BLaER1 (cell line): Measurements from ENCODE around the gene PC.
A peak's percentile ranks its signal among the peaks of the same experiment; 100 is the strongest.

ENCODE experiments used
- H3K27ac ChIP-seq: shearing (Covaris generic); formaldehyde crosslinking; 2 replicates; pipeline ENCODE4 v1.8.1; 2022
- H3K27me3 ChIP-seq: shearing (Covaris generic); formaldehyde crosslinking; 2 replicates; pipeline ENCODE4 v1.8.1; 2022
- H3K36me3 ChIP-seq: shearing (Covaris generic); formaldehyde crosslinking; 2 replicates; pipeline ENCODE4 v1.8.1; 2022
- H3K4me1 ChIP-seq: shearing (Covaris generic); formaldehyde crosslinking; 2 replicates; pipeline ENCODE4 v1.8.1; 2022
- H3K4me2 ChIP-seq: shearing (Covaris generic); formaldehyde crosslinking; 2 replicates; pipeline ENCODE4 v1.8.1; 2022
- H3K4me3 ChIP-seq: shearing (Covaris generic); formaldehyde crosslinking; 2 replicates; pipeline ENCODE4 v1.8.1; 2022
- H3K9ac ChIP-seq: shearing (Covaris generic); formaldehyde crosslinking; 2 replicates; pipeline ENCODE4 v1.8.1; 2022
- H3K9me3 ChIP-seq: shearing (Covaris generic); formaldehyde crosslinking; 2 replicates; pipeline ENCODE4 v1.8.1; 2022
- H4K20me1 ChIP-seq: shearing (Covaris generic); formaldehyde crosslinking; 2 replicates; pipeline ENCODE4 v1.8.1; 2022
- Cebpa-rat ChIP-seq: shearing (Covaris generic); IDR thresholded peaks from 2 replicates; pipeline ENCODE4 v1.8.1; 2022

PC gene

DNA sequence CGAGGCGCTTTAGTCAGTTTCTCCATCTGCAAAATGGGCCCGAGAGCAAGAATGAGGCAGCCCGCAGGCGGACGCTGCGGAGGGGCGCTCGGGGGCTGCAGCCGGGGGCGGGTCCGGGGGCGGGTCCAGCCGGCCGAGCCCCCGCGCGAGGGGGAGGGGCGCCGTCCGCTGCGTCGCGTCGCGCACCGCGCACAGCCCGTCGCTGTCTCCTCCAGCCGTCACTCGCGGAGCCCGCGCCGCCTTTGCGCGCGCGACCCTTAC lies 282 bp downstream of the PC start:
- peak overlapping the region; percentile 71 for H3K4me3 ChIP-seq

GRCh38 chr11:66956689-66957290 lies 1.4 kb downstream of the PC start:
- no peak overlapping the region for H3K4me3 ChIP-seq

More for the DNA sequence above, 282 bp downstream of the PC start:
- Histone ChIP-seq H3K4me2 (peak overlapping the region; percentile 82), H3K27ac (no peak overlapping the region), H3K4me1 (peaks cover 22% of the 10 kb centered on the region), H3K9ac (peak overlapping the region; percentile 55; the same call in 1 of the 2 replicates), H3K36me3 (no peaks in the 10 kb centered on the region), H3K9me3 (no peaks in the 10 kb centered on the region), H3K27me3 (no peaks in the 10 kb centered on the region), H4K20me1 (no peaks in the 10 kb centered on the region)
- no peak for TF ChIP-seq Cebpa-rat

GRCh38 chr11:66953081-66953833 lies 4.9 kb downstream of the PC start:
- 0 out of 2 replicates have a peak, but pooled peaks have one; percentile 17 for TF ChIP-seq Cebpa-rat
- Histone ChIP-seq H3K9me3 (no peaks in the 10 kb centered on the region), H4K20me1 (no peaks in the 10 kb centered on the region), H3K4me2 (no peak overlapping the region), H3K9ac (no peak overlapping the region), H3K27me3 (no peaks in the 10 kb centered on the region), H3K27ac (no peak overlapping the region), H3K4me3 (no peak overlapping the region), H3K4me1 (peaks cover 17% of the 10 kb centered on the region), H3K36me3 (peaks cover 8% of the 10 kb centered on the region; the same call in 1 of the 2 replicates)

More at GRCh38 chr11:66956689-66957290, 1.4 kb downstream of the PC start:
- no peaks in the 10 kb centered on the region for H3K36me3 ChIP-seq
- no peak overlapping the region for H3K27ac ChIP-seq
- no peak for TF ChIP-seq Cebpa-rat
- H3K4me2 ChIP-seq, result peak overlapping the region; percentile 82
- peak overlapping the region; percentile 41; the same call in 1 of the 2 replicates for H3K9ac ChIP-seq
- H4K20me1 ChIP-seq, result no peaks in the 10 kb centered on the region
- peaks cover 22% of the 10 kb centered on the region for H3K4me1 ChIP-seq
- H3K27me3 ChIP-seq, result no peaks in the 10 kb centered on the region
- H3K9me3 ChIP-seq, result no peaks in the 10 kb centered on the region

GRCh38 chr11:66951927-66952337 lies 6.3 kb downstream of the PC start:
- H3K9me3 ChIP-seq, result no peaks in the 10 kb centered on the region
- TF ChIP-seq Cebpa-rat, result no peak
- no peak overlapping the region for H3K4me2 ChIP-seq
- peaks cover 8% of the 10 kb centered on the region; the same call in 1 of the 2 replicates for H3K36me3 ChIP-seq
- H4K20me1 ChIP-seq, result no peaks in the 10 kb centered on the region
- peaks cover 8% of the 10 kb centered on the region for H3K4me1 ChIP-seq
- no peaks in the 10 kb centered on the region for H3K27me3 ChIP-seq
- H3K27ac ChIP-seq, result no peak overlapping the region
- H3K4me3 ChIP-seq, result no peak overlapping the region
- no peak overlapping the region for H3K9ac ChIP-seq

DNA sequence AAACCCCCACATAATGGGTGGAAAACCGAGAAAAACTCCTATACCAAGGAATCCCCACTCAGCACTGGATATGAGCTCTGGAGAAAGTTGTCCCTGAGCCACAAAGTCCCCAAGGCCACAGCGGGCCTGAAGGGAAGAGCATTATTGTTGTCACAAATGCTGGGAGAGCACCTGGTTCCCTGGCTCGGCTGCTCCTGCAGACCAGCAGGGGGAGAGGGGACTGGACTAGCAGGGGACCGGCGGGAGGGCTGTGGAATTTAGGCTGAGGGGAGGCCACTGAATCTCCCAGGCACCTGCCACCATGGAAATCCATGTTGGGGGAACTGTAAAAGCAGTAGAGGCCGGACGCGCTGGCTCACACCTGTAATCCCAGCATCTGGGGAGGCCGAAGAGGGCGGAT lies 7.0 kb downstream of the PC start:
- no peak overlapping the region for H3K27ac ChIP-seq
- no peaks in the 10 kb centered on the region for H3K9me3 ChIP-seq
- H3K36me3 ChIP-seq, result peaks cover 8% of the 10 kb centered on the region; the same call in 1 of the 2 replicates
- H3K4me2 ChIP-seq, result no peak overlapping the region
- 0 out of 2 replicates have a peak, but pooled peaks cover under 1% of the 10 kb centered on the region for H3K4me1 ChIP-seq
- no peaks in the 10 kb centered on the region for H4K20me1 ChIP-seq
- no peak for TF ChIP-seq Cebpa-rat
- H3K4me3 ChIP-seq, result no peak overlapping the region
- H3K27me3 ChIP-seq, result no peaks in the 10 kb centered on the region
- H3K9ac ChIP-seq, result no peak overlapping the region

- no peak overlapping the region for H3K9ac ChIP-seq
- no peak overlapping the region for H3K4me2 ChIP-seq
- H3K27ac ChIP-seq, result no peak overlapping the region
Observed at GRCh38 chr11:66950112-66950535, 8.1 kb downstream of the PC start.

DNA sequence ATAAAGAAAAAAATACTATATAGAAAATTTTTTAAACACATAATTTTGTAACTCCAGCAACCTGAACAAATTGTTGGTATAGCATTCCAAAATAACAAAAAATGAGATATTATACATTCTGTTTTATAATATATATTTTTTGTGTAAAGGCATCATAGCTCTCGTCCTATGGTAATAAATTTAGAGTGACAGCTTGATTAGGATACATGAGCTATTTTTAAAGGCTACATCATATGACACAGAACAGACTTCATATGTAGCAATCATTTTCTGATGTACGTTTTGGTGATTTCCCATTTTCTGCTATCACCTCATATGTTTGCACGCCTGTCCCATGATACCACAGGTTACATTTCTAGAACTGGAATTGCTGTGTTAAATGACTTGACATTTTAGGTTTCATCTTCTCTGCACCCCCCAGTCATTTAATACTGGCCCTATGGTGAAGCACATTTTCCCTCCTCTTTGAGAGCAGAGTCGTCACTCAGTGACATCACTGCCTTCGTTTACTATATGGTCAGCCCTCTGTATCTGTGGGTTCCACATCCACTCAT lies 19.5 kb downstream of the PC start:
- no peaks in the 10 kb centered on the region for H3K4me1 ChIP-seq
- no peaks in the 10 kb centered on the region for H3K27me3 ChIP-seq
- H4K20me1 ChIP-seq, result no peaks in the 10 kb centered on the region
- H3K36me3 ChIP-seq, result no peaks in the 10 kb centered on the region
- no peak for TF ChIP-seq Cebpa-rat
- H3K4me2 ChIP-seq, result no peak overlapping the region
- H3K27ac ChIP-seq, result no peak overlapping the region
- no peak overlapping the region for H3K9ac ChIP-seq
- no peak overlapping the region for H3K4me3 ChIP-seq
- 0 out of 2 replicates have a peak, but pooled peaks cover 3% of the 10 kb centered on the region for H3K9me3 ChIP-seq

More at GRCh38 chr11:66950112-66950535, 8.1 kb downstream of the PC start:
- Histone ChIP-seq H3K27me3 (no peaks in the 10 kb centered on the region), H3K4me1 (peaks cover 4% of the 10 kb centered on the region; the same call in 1 of the 2 replicates), H4K20me1 (no peaks in the 10 kb centered on the region), H3K9me3 (no peaks in the 10 kb centered on the region), H3K36me3 (peaks cover 8% of the 10 kb centered on the region; the same call in 1 of the 2 replicates), H3K4me3 (no peak overlapping the region)
- no peak for TF ChIP-seq Cebpa-rat

- Histone ChIP-seq H3K4me2 (no peak overlapping the region), H3K9ac (no peak overlapping the region), H3K9me3 (0 out of 2 replicates have a peak, but pooled peaks cover 3% of the 10 kb centered on the region), H3K4me1 (peaks cover 2% of the 10 kb centered on the region; the same call in 1 of the 2 replicates), H4K20me1 (no peaks in the 10 kb centered on the region), H3K36me3 (no peaks in the 10 kb centered on the region), H3K4me3 (no peak overlapping the region), H3K27ac (no peak overlapping the region), H3K27me3 (no peaks in the 10 kb centered on the region)
- no peak for TF ChIP-seq Cebpa-rat
Observed at GRCh38 chr11:66937193-66937733, 20.9 kb downstream of the PC start.

DNA sequence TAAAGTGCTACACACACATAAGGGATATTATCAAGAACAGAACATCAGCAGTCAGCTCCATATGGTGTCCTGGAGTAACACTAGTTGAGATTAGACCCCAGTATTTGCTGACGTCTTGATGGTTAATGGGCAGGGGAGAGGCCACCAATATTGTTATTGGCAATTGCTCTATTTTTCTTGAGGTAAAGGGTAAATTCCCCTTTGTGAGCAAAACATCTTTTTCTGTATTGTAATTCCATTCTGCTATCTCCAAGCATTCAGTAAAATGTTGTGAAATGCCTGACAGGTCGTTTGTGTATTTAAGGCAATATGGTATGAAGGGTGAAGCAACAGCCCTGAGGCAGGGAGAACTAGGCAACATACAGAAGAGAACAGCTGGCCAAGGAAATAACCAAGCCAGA lies 21.9 kb downstream of the PC start:
- Histone ChIP-seq H3K4me2 (no peak overlapping the region), H4K20me1 (no peaks in the 10 kb centered on the region), H3K4me3 (no peak overlapping the region), H3K9me3 (0 out of 2 replicates have a peak, but pooled peaks cover 3% of the 10 kb centered on the region), H3K9ac (no peak overlapping the region), H3K27ac (no peak overlapping the region), H3K4me1 (peaks cover 12% of the 10 kb centered on the region), H3K27me3 (no peaks in the 10 kb centered on the region), H3K36me3 (no peaks in the 10 kb centered on the region)
- TF ChIP-seq Cebpa-rat, result no peak
